Lung (tissue), 12 donors: ENCODE data around the gene MED12. TPM values are rescaled to one million over a fixed set of nuclear protein-coding genes. Genes with fewer than 3 reads are reported as not detected.

Experiments
- ATAC-seq: fragments of 200-7000 bp; cut with Tn5 transposase; one replicate; pipeline ENCODE4 v1.9.1; 2020; ENCODE audit warnings: moderate number of reproducible peaks; ENCODE audit not compliant: insufficient read depth, low FRiP score
- DNase-seq, 3 donors: peaks; one replicate each; pipeline ENCODE4 v3.0.0-alpha.2; 2013 to 2017
- H3K27ac ChIP-seq, 2 donors: one replicate each; pipeline ENCODE4 v1.5.1; 2013; ENCODE audit warnings: mild to moderate bottlenecking in 2 of 2, moderate library complexity in 2 of 2, control low read depth in 1 of 2, inconsistent platforms in 1 of 2, low read depth in 1 of 2, low read length in 1 of 2
- H3K27me3 ChIP-seq, 3 donors: one replicate each; pipeline ENCODE4 v1.5.1; 2013; ENCODE audit warnings: low read length in 2 of 3; ENCODE audit not compliant: control insufficient read depth in 3 of 3, insufficient read depth in 3 of 3
- H3K36me3 ChIP-seq, 4 donors: one replicate each; pipeline ENCODE4 v1.5.1; 2013; ENCODE audit warnings: low read length in 4 of 4, mild to moderate bottlenecking in 1 of 4, moderate library complexity in 1 of 4; ENCODE audit not compliant: control insufficient read depth in 4 of 4, insufficient read depth in 4 of 4
- H3K4me1 ChIP-seq, 5 donors: one replicate each; pipeline ENCODE4 v1.5.1; 2013; ENCODE audit warnings: low read length in 5 of 5, mild to moderate bottlenecking in 2 of 5, moderate library complexity in 1 of 5; ENCODE audit not compliant: control insufficient read depth in 5 of 5, insufficient read depth in 5 of 5
- H3K4me3 ChIP-seq: one replicate; pipeline ENCODE4 v1.5.1; 2013; ENCODE audit warnings: mild to moderate bottlenecking, control low read depth, moderate library complexity
- H3K9ac ChIP-seq, 2 donors: one replicate each; pipeline ENCODE4 v1.5.1; 2013; ENCODE audit warnings: low read length in 2 of 2, control low read depth in 1 of 2; ENCODE audit not compliant: insufficient read depth in 1 of 2
- H3K9me3 ChIP-seq, 4 donors: one replicate each; pipeline ENCODE4 v1.5.1; 2013; ENCODE audit warnings: low read length in 3 of 4, mild to moderate bottlenecking in 1 of 4, moderate library complexity in 1 of 4; ENCODE audit not compliant: control insufficient read depth in 4 of 4, insufficient read depth in 3 of 4
- CTCF ChIP-seq: IDR thresholded peaks from 2 replicates; pipeline ENCODE4 v1.5.1; 2012; ENCODE audit warnings: mild to moderate bottlenecking; ENCODE audit errors: control extremely low read depth, extremely low read depth
- WGBS, 2 donors: extraction: QIAGEN DNeasy Blood & Tissue Kit; methylation state at CpG; one replicate each; pipeline ENCODE4 v1.1.7; 2013; 5-methylcytosine and 5-hydroxymethylcytosine counted together
- polyA plus RNA-seq, 2 donors: library from polyadenylated mRNA; stranded (reverse); fragments of 200-250 nt; gene quantifications; one replicate each; pipeline ENCODE4 v1.2.1, GENCODE V29; 2013
- total RNA-seq, 2 donors: library from RNA; depleted of rRNA in 1 of 2; stranded (reverse); fragments of >200 nt in 1 of 2; gene quantifications; one replicate each; pipeline ENCODE4 v1.2.1, GENCODE V29; 2014 to 2021
- donor health status: control.
- donor health status: control.
- donor health status: Bipolar disorder and iron deficiency.
- donor health status: healthy.
- donor health status: DM: yes; HTN: yes; CAD: no.

MED12 gene
- total and polyA plus RNA-seq, 4 donors: 10.3 to 41.1 (median 24.9) TPM

- Histone ChIP-seq H3K9me3 (peaks cover 0 to 2% (median 0%) of the 10 kb centered on the region in 4 donors), H3K27ac (peak overlapping the region in 1 of 2 donors; percentile 81), H3K4me1 (peaks cover 0 to 24% (median 0%) of the 10 kb centered on the region in 5 donors), H3K9ac (no peak overlapping the region), H3K36me3 (no peaks in the 10 kb centered on the region), H3K4me3 (peak overlapping the region; percentile 58), H3K27me3 (no peaks in the 10 kb centered on the region)
- TF ChIP-seq CTCF: no peak
- WGBS, 2 donors: 0 to 22% methylated on average over 4 to 9 of the region's 9 CpGs
- ATAC-seq (no peak), DNase-seq (no peak)
These were observed 21.7 kb upstream of the MED12 start for GRCh38 chrX:71096760-71097032.

GRCh38 chrX:71098302-71098701, 20.1 kb upstream of the MED12 start:
- TF ChIP-seq CTCF: peak; percentile 51
- Histone ChIP-seq H3K4me3 (no peak overlapping the region), H3K36me3 (no peaks in the 10 kb centered on the region), H3K4me1 (peaks cover 0 to 37% (median 0%) of the 10 kb centered on the region in 5 donors), H3K9me3 (peaks cover 0 to 2% (median 0%) of the 10 kb centered on the region in 4 donors), H3K9ac (no peak overlapping the region), H3K27ac (no peak overlapping the region), H3K27me3 (no peaks in the 10 kb centered on the region)
- DNase-seq (peak; percentile 25 to 48 (median 43)), ATAC-seq (no peak)
- 13 to 23% methylated on average over 2 of the region's 2 CpGs for WGBS, 2 donors

- DNase-seq: no peak
- H3K9ac ChIP-seq: no peak overlapping the region
- no peak overlapping the region for H3K4me3 ChIP-seq
- no peaks in the 10 kb centered on the region for H3K36me3 ChIP-seq
- TF ChIP-seq CTCF: no peak
- H3K27ac ChIP-seq: no peak overlapping the region
- 55 to 85% methylated on average over 5 of the region's 5 CpGs for WGBS, 2 donors
- H3K9me3 ChIP-seq: peaks cover 0 to 2% (median 0%) of the 10 kb centered on the region in 4 donors
- no peaks in the 10 kb centered on the region for H3K27me3 ChIP-seq
- H3K4me1 ChIP-seq: peaks cover 0 to 44% (median 2%) of the 10 kb centered on the region in 5 donors
- ATAC-seq: no peak
These were observed 19.4 kb upstream of the MED12 start for GRCh38 chrX:71098951-71099506.

GRCh38 chrX:71099736-71100135, 18.7 kb upstream of the MED12 start:
- H3K4me1 ChIP-seq: peaks cover 0 to 51% (median 4%) of the 10 kb centered on the region in 5 donors
- no peak for DNase-seq
- no peak for TF ChIP-seq CTCF
- H3K4me3 ChIP-seq: no peak overlapping the region
- no peaks in the 10 kb centered on the region for H3K36me3 ChIP-seq
- H3K27me3 ChIP-seq: no peaks in the 10 kb centered on the region
- H3K9ac ChIP-seq: no peak overlapping the region
- 64 to 92% methylated on average over 4 of the region's 4 CpGs for WGBS, 2 donors
- H3K9me3 ChIP-seq: peaks cover 0 to 2% (median 0%) of the 10 kb centered on the region in 4 donors
- no peak overlapping the region for H3K27ac ChIP-seq
- no peak for ATAC-seq
